Erythroblast (primary cell): ENCODE results near the gene KDM2A.

Experiments used
- DNase-seq, 2 experiments: peaks; one replicate each; lab custom pipeline; 2025; lab: John Stamatoyannopoulos, UW
- GATA1 ChIP-seq: IDR thresholded peaks from 2 replicates; pipeline ENCODE4 v1.6.1; 2011; ENCODE audit warnings: low read depth, mild to moderate bottlenecking, control low read depth, low read length, moderate library complexity
- POLR2A ChIP-seq: IDR thresholded peaks from 2 replicates; pipeline ENCODE4 v1.6.1; 2011; ENCODE audit warnings: mild to moderate bottlenecking, low read length

The KDM2A gene

GRCh38 chr11:67286621-67287333, 167.7 kb downstream of the KDM2A start:
- no peak for TF ChIP-seq GATA1
- TF ChIP-seq POLR2A, result no peak
- DNase-seq, result no peak

GRCh38 chr11:67287355-67288197, 168.5 kb downstream of the KDM2A start:
- no peak for DNase-seq
- TF ChIP-seq POLR2A (no peak), GATA1 (no peak)

- no peak for DNase-seq
- TF ChIP-seq POLR2A (no peak), GATA1 (no peak)
Observed at GRCh38 chr11:67288198-67288451, 169.1 kb downstream of the KDM2A start.

- TF ChIP-seq GATA1, result no peak
- TF ChIP-seq POLR2A, result peak; percentile 65
- DNase-seq, result peak; percentile 88 to 90
Observed at GRCh38 chr11:67288452-67289225, 169.6 kb downstream of the KDM2A start.

GRCh38 chr11:67289226-67289650, 170.2 kb downstream of the KDM2A start, which contains the start of gene ANKRD13D:
TSS of gene ANKRD13D (plus strand) at chr11:67289303. CDS start at chr11:67289461, 158 bp downstream.
- TF ChIP-seq POLR2A, result no peak
- TF ChIP-seq GATA1, result no peak
- peak in 1 of 2 experiments; percentile 90 for DNase-seq

GRCh38 chr11:67289651-67290479, 170.8 kb downstream of the KDM2A start:
- peak in 1 of 2 experiments; percentile 50 for DNase-seq
- no peak for TF ChIP-seq POLR2A
- TF ChIP-seq GATA1, result no peak

- DNase-seq, result no peak
- TF ChIP-seq POLR2A (no peak), GATA1 (no peak)
Observed at GRCh38 chr11:67290801-67291200, 171.7 kb downstream of the KDM2A start.

- TF ChIP-seq POLR2A, result no peak
- TF ChIP-seq GATA1, result no peak
Observed at GRCh38 chr11:67291481-67292381, 172.7 kb downstream of the KDM2A start.

GRCh38 chr11:67292671-67293070, 173.6 kb downstream of the KDM2A start:
- TF ChIP-seq POLR2A (no peak), GATA1 (no peak)
- DNase-seq, result no peak

More at GRCh38 chr11:67291481-67292381, 172.7 kb downstream of the KDM2A start:
- no peak for DNase-seq

- DNase-seq, result no peak
- TF ChIP-seq GATA1 (no peak), POLR2A (no peak)
Observed at GRCh38 chr11:67293090-67293489, 174.0 kb downstream of the KDM2A start.

GRCh38 chr11:67295846-67296245, 176.8 kb downstream of the KDM2A start:
- TF ChIP-seq POLR2A (no peak), GATA1 (no peak)
- DNase-seq, result peak; percentile 54 to 63

- no peak for DNase-seq
- TF ChIP-seq POLR2A, result no peak
- no peak for TF ChIP-seq GATA1
Observed at GRCh38 chr11:67298786-67299185, 179.7 kb downstream of the KDM2A start.
